T47D (cell line): ENCODE measurements around the gene PPIB.

Source experiments
- DNase-seq, 2 experiments: peaks; one replicate each; pipeline versions ENCODE4 v3.0.0 to v3.0.0-alpha.2; 2011 to 2012; ENCODE audit warnings: low read depth in 1 of 2, low spot score in 1 of 2
- JUND ChIP-seq: IDR thresholded peaks from 2 replicates; pipeline ENCODE4 v1.6.1; 2012; ENCODE audit warnings: low read depth
- in situ Hi-C: cut with HindIII; loops from 2 replicates; pipeline ENCODE4 v1.10.0; 2016; ENCODE audit warnings: low sequenced_read_pairs, low pct_unique_long_range_greater_than_20kb

Gene PPIB

GRCh38 chr15:64144565-64145281 is 18.1 kb downstream of the PPIB start:
- in situ Hi-C loops: no loop called here
- DNase-seq: no peak
- no peak for TF ChIP-seq JUND

- no peak for DNase-seq
- in situ Hi-C loops: no loop called here
- no peak for TF ChIP-seq JUND
Measured at GRCh38 chr15:64144192-64144564, 18.6 kb downstream of the PPIB start.

GRCh38 chr15:64143276-64143675 is 19.5 kb downstream of the PPIB start:
- DNase-seq: no peak
- in situ Hi-C loops: no loop called here
- no peak for TF ChIP-seq JUND

GRCh38 chr15:64141798-64142512 is 20.9 kb downstream of the PPIB start:
- DNase-seq: no peak
- in situ Hi-C loops: no loop called here
- TF ChIP-seq JUND: no peak

GRCh38 chr15:64138331-64138941 is 24.4 kb downstream of the PPIB start:
- in situ Hi-C loops: no loop called here
- DNase-seq: no peak
- TF ChIP-seq JUND: no peak

- TF ChIP-seq JUND: no peak
- in situ Hi-C loops: no loop called here
Measured at GRCh38 chr15:64137226-64137833, 25.5 kb downstream of the PPIB start.

GRCh38 chr15:64136347-64136746 is 26.5 kb downstream of the PPIB start:
- in situ Hi-C loops: no loop called here
- DNase-seq: no peak
- no peak for TF ChIP-seq JUND

More at GRCh38 chr15:64137226-64137833, 25.5 kb downstream of the PPIB start:
- DNase-seq: no peak

- no peak for TF ChIP-seq JUND
- in situ Hi-C loops: no loop called here
- DNase-seq: peak in 1 of 2 experiments; percentile 34
Measured at GRCh38 chr15:64134345-64134829, 28.4 kb downstream of the PPIB start.

GRCh38 chr15:64133623-64134344 is 29.0 kb downstream of the PPIB start:
- no peak for DNase-seq
- TF ChIP-seq JUND: no peak
- in situ Hi-C loops: no loop called here

- in situ Hi-C loops: no loop called here
- no peak for TF ChIP-seq JUND
- peak in 1 of 2 experiments; percentile 40 for DNase-seq
Measured at GRCh38 chr15:64132217-64132616, 30.6 kb downstream of the PPIB start.

GRCh38 chr15:64131547-64131946 is 31.3 kb downstream of the PPIB start:
- DNase-seq: no peak
- in situ Hi-C loops: no loop called here
- TF ChIP-seq JUND: no peak

- no peak for TF ChIP-seq JUND
- in situ Hi-C loops: no loop called here
- DNase-seq: no peak
Measured at GRCh38 chr15:64130159-64130558, 32.7 kb downstream of the PPIB start.
